Erythroblast (primary cell): ENCODE results near the gene NUAK1.

Experiments
- GATA1 ChIP-seq: IDR thresholded peaks from 2 replicates; pipeline ENCODE4 v1.6.1; 2011; ENCODE audit warnings: low read depth, mild to moderate bottlenecking, control low read depth, low read length, moderate library complexity
- POLR2A ChIP-seq: IDR thresholded peaks from 2 replicates; pipeline ENCODE4 v1.6.1; 2011; ENCODE audit warnings: mild to moderate bottlenecking, low read length

DNA sequence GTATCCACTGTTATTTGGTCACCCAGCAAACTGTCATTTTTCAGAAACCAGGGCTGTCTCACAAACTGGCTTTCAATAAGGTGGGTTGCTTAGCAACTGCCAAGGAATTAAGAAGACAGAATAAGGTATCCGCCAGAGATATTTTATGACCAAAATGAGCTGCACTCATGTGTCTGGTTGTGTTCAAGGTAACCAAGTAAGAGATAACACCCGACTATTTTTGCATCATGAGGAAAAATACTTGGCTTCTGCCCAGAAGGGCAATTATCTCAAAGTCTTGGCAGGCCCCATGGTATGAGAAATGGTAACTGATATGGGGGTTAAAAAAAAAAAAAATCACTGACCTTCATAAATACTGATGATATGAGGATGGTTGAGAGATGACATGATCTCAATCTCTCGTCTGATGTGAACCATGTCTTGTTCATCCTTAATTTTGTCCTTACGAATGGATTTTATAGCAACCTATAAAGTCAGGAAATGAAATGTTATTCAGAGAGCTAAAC lies 32.6 kb downstream of the NUAK1 start:
- TF ChIP-seq POLR2A, result no peak
- no peak for TF ChIP-seq GATA1
